ENCODE results near the gene CEACAM3.

CEACAM3 gene

GRCh38 chr19:41808663-41809566 lies 12.5 kb downstream of the CEACAM3 start:
- Histone ChIP-seq H3K27ac (no peak overlapping the region), H3K9me3 (ENCODE audit: severe bottlenecking) (no peaks in the 10 kb centered on the region), H3K36me3 (no peaks in the 10 kb centered on the region), H3K27me3 (ENCODE audit: insufficient read depth, low read depth, severe bottlenecking) (no peaks in the 10 kb centered on the region), H3K4me3 (ENCODE audit: low read depth, low read length) (no peak overlapping the region)
- TF ChIP-seq, protein P1, sequence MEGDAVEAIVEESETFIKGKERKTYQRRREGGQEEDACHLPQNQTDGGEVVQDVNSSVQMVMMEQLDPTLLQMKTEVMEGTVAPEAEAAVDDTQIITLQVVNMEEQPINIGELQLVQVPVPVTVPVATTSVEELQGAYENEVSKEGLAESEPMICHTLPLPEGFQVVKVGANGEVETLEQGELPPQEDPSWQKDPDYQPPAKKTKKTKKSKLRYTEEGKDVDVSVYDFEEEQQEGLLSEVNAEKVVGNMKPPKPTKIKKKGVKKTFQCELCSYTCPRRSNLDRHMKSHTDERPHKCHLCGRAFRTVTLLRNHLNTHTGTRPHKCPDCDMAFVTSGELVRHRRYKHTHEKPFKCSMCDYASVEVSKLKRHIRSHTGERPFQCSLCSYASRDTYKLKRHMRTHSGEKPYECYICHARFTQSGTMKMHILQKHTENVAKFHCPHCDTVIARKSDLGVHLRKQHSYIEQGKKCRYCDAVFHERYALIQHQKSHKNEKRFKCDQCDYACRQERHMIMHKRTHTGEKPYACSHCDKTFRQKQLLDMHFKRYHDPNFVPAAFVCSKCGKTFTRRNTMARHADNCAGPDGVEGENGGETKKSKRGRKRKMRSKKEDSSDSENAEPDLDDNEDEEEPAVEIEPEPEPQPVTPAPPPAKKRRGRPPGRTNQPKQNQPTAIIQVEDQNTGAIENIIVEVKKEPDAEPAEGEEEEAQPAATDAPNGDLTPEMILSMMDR (IDR thresholded peaks at IDR 0.05; ENCODE audit: low read depth, low read length), result no peak
- no peak for DNase-seq

- Histone ChIP-seq H3K36me3 (no peaks in the 10 kb centered on the region), H3K4me3 (ENCODE audit: low read depth, low read length) (no peak overlapping the region), H3K9me3 (ENCODE audit: severe bottlenecking) (no peaks in the 10 kb centered on the region), H3K27me3 (ENCODE audit: insufficient read depth, low read depth, severe bottlenecking) (no peaks in the 10 kb centered on the region), H3K27ac (no peak overlapping the region)
- no peak for DNase-seq
- TF ChIP-seq, protein P1 (IDR thresholded peaks at IDR 0.05; ENCODE audit: low read depth, low read length), result no peak
Observed at GRCh38 chr19:41810301-41810700, 13.9 kb downstream of the CEACAM3 start.

- no peak for DNase-seq
Observed at GRCh38 chr19:41811036-41811435, 14.6 kb downstream of the CEACAM3 start.

DNA sequence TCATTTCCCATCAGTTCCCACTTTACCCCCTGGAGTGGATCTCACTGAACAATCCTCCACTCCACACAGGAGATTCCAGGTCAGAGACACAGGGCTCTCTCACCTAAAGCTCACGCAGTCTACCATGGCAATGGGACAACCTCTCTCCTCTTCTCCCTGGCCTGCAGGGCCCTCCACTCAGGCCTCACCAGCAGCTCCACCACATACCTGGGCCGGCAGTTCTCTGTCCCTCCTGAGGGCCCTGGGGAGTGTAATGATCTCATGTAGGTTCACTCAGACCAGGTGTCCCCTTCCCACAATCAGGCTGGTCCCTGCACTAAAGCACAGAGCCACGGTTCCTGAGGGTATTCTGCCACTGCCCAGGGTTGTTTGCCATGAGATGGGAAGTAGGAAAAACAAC lies 15.6 kb downstream of the CEACAM3 start:
- Histone ChIP-seq H3K9me3 (ENCODE audit: severe bottlenecking) (no peaks in the 10 kb centered on the region), H3K4me3 (ENCODE audit: low read depth, low read length) (no peak overlapping the region), H3K36me3 (no peaks in the 10 kb centered on the region), H3K27ac (no peak overlapping the region), H3K27me3 (ENCODE audit: insufficient read depth, low read depth, severe bottlenecking) (no peaks in the 10 kb centered on the region)
- DNase-seq, result no peak
- TF ChIP-seq, protein P1 (IDR thresholded peaks at IDR 0.05; ENCODE audit: low read depth, low read length), result no peak

More at GRCh38 chr19:41811036-41811435, 14.6 kb downstream of the CEACAM3 start:
- no peaks in the 10 kb centered on the region for H3K9me3 ChIP-seq (ENCODE audit: severe bottlenecking)
- no peak overlapping the region for H3K27ac ChIP-seq
- TF ChIP-seq, protein P1 (IDR thresholded peaks at IDR 0.05; ENCODE audit: low read depth, low read length), result no peak
- no peaks in the 10 kb centered on the region for H3K27me3 ChIP-seq (ENCODE audit: insufficient read depth, low read depth, severe bottlenecking)
- H3K36me3 ChIP-seq, result no peaks in the 10 kb centered on the region
- no peak overlapping the region for H3K4me3 ChIP-seq (ENCODE audit: low read depth, low read length)

DNA sequence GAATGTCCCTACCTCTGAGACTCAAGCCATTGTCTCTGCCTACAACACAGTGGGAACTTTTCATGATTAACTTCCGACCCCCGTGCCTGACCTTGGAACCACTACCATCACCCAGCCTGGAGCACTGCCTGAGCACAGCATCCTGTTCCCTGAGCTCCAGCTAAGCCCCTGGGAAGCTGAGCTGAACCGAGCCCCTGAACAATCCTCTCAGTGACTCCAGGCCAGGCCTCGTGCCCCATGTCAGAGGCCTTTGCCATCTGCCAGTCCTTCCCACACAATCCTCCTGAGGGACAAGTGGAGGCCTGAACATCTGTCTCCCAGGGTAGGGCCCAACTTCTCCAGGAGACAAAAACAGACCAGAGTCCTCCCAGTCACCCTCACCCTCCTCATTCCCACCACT lies 17.5 kb downstream of the CEACAM3 start:
- Histone ChIP-seq H3K4me3 (ENCODE audit: low read depth, low read length) (no peak overlapping the region), H3K27me3 (ENCODE audit: insufficient read depth, low read depth, severe bottlenecking) (no peaks in the 10 kb centered on the region), H3K9me3 (ENCODE audit: severe bottlenecking) (no peaks in the 10 kb centered on the region), H3K27ac (no peak overlapping the region), H3K36me3 (no peaks in the 10 kb centered on the region)
- TF ChIP-seq, protein P1 (IDR thresholded peaks at IDR 0.05; ENCODE audit: low read depth, low read length), result no peak
- peak; percentile 66 for DNase-seq
